Left kidney (tissue), 2 donors: Measurements from ENCODE around the gene GNG7. TPM values are rescaled to one million over a fixed set of nuclear protein-coding genes. Genes with fewer than 3 reads are reported as not detected.
"Not testable (repeated sequence)": the region's sequence is repeated elsewhere in the genome, so short reads cannot be mapped to it uniquely, and the experiment has no call there.

Experiments used
- DNase-seq: peaks from one replicate; pipeline ENCODE4 v3.0.0-alpha.2; 2013
- polyA plus RNA-seq: library from polyadenylated mRNA; unstranded; fragments of 120-200 nt; gene quantifications from one replicate; pipeline ENCODE4 v1.2.1, GENCODE V29; 2013; ENCODE audit not compliant: insufficient read length

Gene GNG7
- polyA plus RNA-seq, 1 donor, result 5.4 TPM

GRCh38 chr19:2464389-2464788, 238.1 kb downstream of the GNG7 start:
- DNase-seq, result no peak

GRCh38 chr19:2463694-2464093, 238.8 kb downstream of the GNG7 start:
- not testable (repeated sequence) for DNase-seq

- DNase-seq, result peak; percentile 97
Observed at GRCh38 chr19:2462635-2463421, 239.7 kb downstream of the GNG7 start.

- DNase-seq, result peak; percentile 60
Observed at GRCh38 chr19:2461751-2462634, 240.5 kb downstream of the GNG7 start.

Other genes with a start within 250 kb of the GNG7 start
- 64.4 TPM for gene LMNB2, start 245.7 kb downstream of the GNG7 start, polyA plus RNA-seq
- 7.6 TPM for gene GADD45B, start 226.6 kb downstream of the GNG7 start, polyA plus RNA-seq
- gene DIRAS1, start 18.7 kb upstream of the GNG7 start, polyA plus RNA-seq, result 3.6 TPM
- 25.1 TPM for gene SLC39A3, start 37.3 kb upstream of the GNG7 start, polyA plus RNA-seq
- gene SGTA, start 80.6 kb upstream of the GNG7 start, polyA plus RNA-seq, result 52.4 TPM
- gene THOP1, start 82.8 kb upstream of the GNG7 start, polyA plus RNA-seq, result 47.1 TPM
- 11.1 TPM for gene ZNF554, start 117.2 kb upstream of the GNG7 start, polyA plus RNA-seq
- 13.5 TPM for gene ZNF555, start 138.8 kb upstream of the GNG7 start, polyA plus RNA-seq
- 1.0 TPM for gene ZNF556, start 164.6 kb upstream of the GNG7 start, polyA plus RNA-seq
- gene ZNF57, start 198.2 kb upstream of the GNG7 start, polyA plus RNA-seq, result 8.6 TPM
- gene ZNF77, start 242.3 kb upstream of the GNG7 start, polyA plus RNA-seq, result 9.7 TPM